Measurements from ENCODE around the gene TMIE. TPM values are rescaled to one million over a fixed set of nuclear protein-coding genes. Genes with fewer than 3 reads are reported as not detected.

TMIE gene
- total and polyA plus RNA-seq, 2 of the 4 experiments (the other 2 are of a cell fraction), result 0.12 TPM; not detected in 1

DNA sequence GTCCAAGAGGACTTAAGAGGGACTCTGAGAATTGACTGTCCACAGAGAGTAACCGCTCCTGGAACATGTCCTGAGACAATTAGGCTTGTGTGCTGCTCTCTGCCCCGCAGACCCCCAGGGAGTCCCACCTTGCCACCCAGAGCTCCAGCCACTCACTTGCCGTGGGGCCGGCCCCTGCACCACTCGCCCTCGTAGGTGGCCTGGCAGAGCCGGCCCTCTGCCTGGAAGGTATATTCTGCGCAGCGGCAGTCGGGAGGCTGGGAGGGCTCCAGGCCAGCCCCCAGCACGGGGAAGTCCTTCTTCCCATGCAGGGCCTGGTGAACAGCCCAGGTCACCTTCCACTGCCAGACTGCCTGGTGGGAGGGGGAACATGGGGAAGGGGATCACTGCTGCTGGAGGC is 18.2 kb upstream of the TMIE start:
- Histone ChIP-seq H4K8ac (ENCODE audit: low read depth in 2 of 2, low read length in 2 of 2) (no peak overlapping the region), H4K5ac (ENCODE audit: low read depth, low read length) (no peak overlapping the region), H3K9me1 (ENCODE audit: insufficient read depth, low read length) (peaks cover 5% of the 10 kb centered on the region; the same call in 1 of the 2 replicates), H2BK15ac (ENCODE audit: low read depth, low read length) (no peak overlapping the region), H3K9ac (ENCODE audit: low read depth, low read length) (no peak overlapping the region), H3K4ac (ENCODE audit: low read depth, low read length) (no peak overlapping the region), H2AK5ac (ENCODE audit: low read depth, low read length) (no peak overlapping the region), H2BK120ac (ENCODE audit: low read depth, low read length) (no peak overlapping the region), H3K4me1 (ENCODE audit: control insufficient read depth, insufficient read depth, low read length) (no peaks in the 10 kb centered on the region), H3K18ac (ENCODE audit: low read depth, low read length) (no peak overlapping the region), H3K36me3 (ENCODE audit: control insufficient read depth, insufficient read depth, low read length) (peaks cover 8% of the 10 kb centered on the region; the same call in 1 of the 2 replicates), H2AK9ac (replicated peaks; ENCODE audit: low read depth, low read length, poor library complexity) (no peak overlapping the region), H3K27ac (ENCODE audit: insufficient read depth, low read length) (no peak overlapping the region), H3K9me3 (ENCODE audit: control insufficient read depth, insufficient read depth, low read length) (no peaks in the 10 kb centered on the region), H4K20me1 (ENCODE audit: insufficient read depth, low read length) (no peaks in the 10 kb centered on the region), H3K23ac (ENCODE audit: low read depth, low read length) (no peak overlapping the region), H2BK5ac (ENCODE audit: low read depth, low read length, poor library complexity, severe bottlenecking) (no peak overlapping the region), H3K79me1 (ENCODE audit: low read depth in 1 of 2, low read length in 2 of 2) (no peaks in the 10 kb centered on the region), H4K91ac (ENCODE audit: insufficient read depth, low read depth, low read length) (no peak overlapping the region), H3K4me2 (ENCODE audit: low read depth, low read length) (no peak overlapping the region), H2BK20ac (ENCODE audit: low read depth, low read length) (no peak overlapping the region), H3K56ac (ENCODE audit: extremely low read depth, insufficient read depth, low read length) (no peak overlapping the region), H3K27me3 (ENCODE audit: control insufficient read depth, insufficient read depth, low read length) (no peaks in the 10 kb centered on the region), H3K4me3 (ENCODE audit: insufficient read depth, low read depth, low read length) (no peak overlapping the region), H3K14ac (replicated peaks; ENCODE audit: low read depth, low read length) (no peak overlapping the region), H2AFZ (replicated peaks; ENCODE audit: low read length, poor library complexity) (no peak overlapping the region)
- DNase-seq, result no peak
- in situ Hi-C loops (cut with MboI; ENCODE audit: low sequenced_read_pairs), result no loop called here
- TF ChIP-seq CEBPB (IDR thresholded peaks at IDR 0.05; ENCODE audit: low read depth, low read length) (no peak), RCOR1 (IDR thresholded peaks at IDR 0.05; ENCODE audit: insufficient replicate concordance, low read length) (no peak), NFE2L2 (IDR thresholded peaks at IDR 0.05; ENCODE audit: low read depth, low read length) (no peak), SMC3 (IDR thresholded peaks at IDR 0.05; ENCODE audit: low read depth, low read length) (no peak), MAFK (IDR thresholded peaks at IDR 0.05; ENCODE audit: low read depth, low read length) (no peak), MXI1 (IDR thresholded peaks at IDR 0.05; ENCODE audit: borderline replicate concordance, low read depth, low read length) (no peak)
- TF ChIP-seq, protein P1, sequence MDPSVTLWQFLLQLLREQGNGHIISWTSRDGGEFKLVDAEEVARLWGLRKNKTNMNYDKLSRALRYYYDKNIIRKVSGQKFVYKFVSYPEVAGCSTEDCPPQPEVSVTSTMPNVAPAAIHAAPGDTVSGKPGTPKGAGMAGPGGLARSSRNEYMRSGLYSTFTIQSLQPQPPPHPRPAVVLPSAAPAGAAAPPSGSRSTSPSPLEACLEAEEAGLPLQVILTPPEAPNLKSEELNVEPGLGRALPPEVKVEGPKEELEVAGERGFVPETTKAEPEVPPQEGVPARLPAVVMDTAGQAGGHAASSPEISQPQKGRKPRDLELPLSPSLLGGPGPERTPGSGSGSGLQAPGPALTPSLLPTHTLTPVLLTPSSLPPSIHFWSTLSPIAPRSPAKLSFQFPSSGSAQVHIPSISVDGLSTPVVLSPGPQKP (IDR thresholded peaks at IDR 0.05; ENCODE audit: borderline replicate concordance, low read depth, low read length), result no peak
- TF ChIP-seq, protein P2, sequence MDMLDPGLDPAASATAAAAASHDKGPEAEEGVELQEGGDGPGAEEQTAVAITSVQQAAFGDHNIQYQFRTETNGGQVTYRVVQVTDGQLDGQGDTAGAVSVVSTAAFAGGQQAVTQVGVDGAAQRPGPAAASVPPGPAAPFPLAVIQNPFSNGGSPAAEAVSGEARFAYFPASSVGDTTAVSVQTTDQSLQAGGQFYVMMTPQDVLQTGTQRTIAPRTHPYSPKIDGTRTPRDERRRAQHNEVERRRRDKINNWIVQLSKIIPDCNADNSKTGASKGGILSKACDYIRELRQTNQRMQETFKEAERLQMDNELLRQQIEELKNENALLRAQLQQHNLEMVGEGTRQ (IDR thresholded peaks at IDR 0.05; ENCODE audit: low read depth, low read length), result no peak
- intact Hi-C loops (cut with micrococcal nuclease), result no loop called here
- ATAC-seq (ENCODE audit: low read depth), result no peak
- CTCF ChIA-PET, result no interaction called here
- 80% methylated on average over 1 of the region's 11 CpGs; no CpG with 5 or more reads in 1 of the 2 experiments for WGBS, 2 experiments (ENCODE audit: extremely low coverage in 2 of 2, insufficient read length in 1 of 2)
- dilution Hi-C loops (cut with HindIII; ENCODE audit: low sequenced_read_pairs, unreplicated experiment), result no loop called here
- POLR2A ChIA-PET (ENCODE audit: unreplicated experiment), result no interaction called here
- no TSS peak for BruUV-seq (replicated peaks)

All from IMR-90 (cell line).